ENCODE measurements around the gene RGS12. TPM values are rescaled to one million over a fixed set of nuclear protein-coding genes. Genes with fewer than 3 reads are reported as not detected.

The RGS12 gene
- total RNA-seq, 1 donor from 2014 or later = 116 TPM

- Mint-ChIP-seq H3K27ac (ENCODE audit: unreplicated experiment) (no peak overlapping the region), H3K9me3 (ENCODE audit: unreplicated experiment) (no peaks in the 10 kb centered on the region), H3K4me3 (ENCODE audit: unreplicated experiment) (no peak overlapping the region), H3K36me3 (ENCODE audit: low read depth, unreplicated experiment) (peaks cover 31% of the 10 kb centered on the region), H3K4me1 (ENCODE audit: unreplicated experiment) (peaks cover 44% of the 10 kb centered on the region), H3K27me3 (ENCODE audit: unreplicated experiment) (peaks cover 8% of the 10 kb centered on the region)
- DNase-seq (ENCODE audit: low spot score) = no peak
- TF ChIP-seq CTCF (IDR thresholded peaks at IDR 0.05; ENCODE audit: unreplicated experiment) = no peak
Observed at GRCh38 chr4:3324093-3324815, 31.4 kb downstream of the RGS12 start.

DNA sequence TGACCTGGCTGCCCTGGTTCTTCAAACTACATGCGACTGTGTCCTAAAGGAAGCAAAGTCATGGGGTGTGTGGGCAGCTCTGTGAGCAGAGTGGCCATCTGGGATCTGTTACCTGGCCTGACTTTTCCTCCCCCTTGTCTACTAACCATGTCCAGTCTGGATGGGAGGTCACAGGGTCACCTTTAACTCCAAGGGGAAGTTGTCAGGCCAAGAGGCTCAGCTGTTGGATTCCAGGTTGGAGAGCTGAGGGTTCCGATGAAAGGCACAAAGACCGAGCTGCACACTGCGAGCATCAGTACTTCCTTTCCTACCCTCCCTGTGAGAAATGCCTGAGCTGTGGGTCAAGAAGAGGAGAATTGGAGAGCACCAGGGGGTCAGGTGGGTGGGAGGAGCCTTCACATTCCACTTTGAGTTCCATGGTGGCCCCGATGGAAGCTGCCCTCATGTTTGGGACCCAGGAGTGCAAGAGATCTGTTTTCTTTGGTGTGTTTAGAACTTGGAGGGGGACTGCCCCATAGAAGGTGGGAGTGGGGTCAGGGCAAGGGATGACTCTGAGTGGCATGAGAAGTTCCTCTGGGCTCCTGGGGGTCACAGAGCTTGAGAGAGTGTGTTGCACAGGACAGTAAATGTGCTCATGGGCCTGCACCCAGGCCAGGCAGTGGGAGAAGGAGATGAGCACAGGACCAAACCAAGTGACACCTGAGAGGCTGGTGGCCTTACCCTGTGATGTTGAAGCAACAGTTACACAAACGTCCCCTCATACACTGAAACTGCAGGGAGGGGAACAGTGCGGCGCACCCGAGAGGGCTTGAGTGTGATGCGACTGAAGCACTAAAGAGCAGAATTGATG lies 36.2 kb downstream of the RGS12 start:
- Mint-ChIP-seq H3K36me3 (ENCODE audit: low read depth, unreplicated experiment) (peaks cover 22% of the 10 kb centered on the region), H3K9me3 (ENCODE audit: unreplicated experiment) (no peaks in the 10 kb centered on the region), H3K27ac (ENCODE audit: unreplicated experiment) (no peak overlapping the region), H3K4me1 (ENCODE audit: unreplicated experiment) (peaks cover 33% of the 10 kb centered on the region), H3K4me3 (ENCODE audit: unreplicated experiment) (no peak overlapping the region), H3K27me3 (ENCODE audit: unreplicated experiment) (peaks cover 3% of the 10 kb centered on the region)
- DNase-seq (ENCODE audit: low spot score) = no peak
- TF ChIP-seq CTCF (IDR thresholded peaks at IDR 0.05; ENCODE audit: unreplicated experiment) = no peak

GRCh38 chr4:3329887-3330286 lies 37.1 kb downstream of the RGS12 start:
- H3K36me3 Mint-ChIP-seq (ENCODE audit: low read depth, unreplicated experiment) = peaks cover 15% of the 10 kb centered on the region
- no peak for DNase-seq (ENCODE audit: low spot score)
- H3K4me1 Mint-ChIP-seq (ENCODE audit: unreplicated experiment) = peaks cover 31% of the 10 kb centered on the region
- H3K4me3 Mint-ChIP-seq (ENCODE audit: unreplicated experiment) = no peak overlapping the region
- H3K9me3 Mint-ChIP-seq (ENCODE audit: unreplicated experiment) = no peaks in the 10 kb centered on the region
- no peak overlapping the region for H3K27ac Mint-ChIP-seq (ENCODE audit: unreplicated experiment)
- peaks cover 3% of the 10 kb centered on the region for H3K27me3 Mint-ChIP-seq (ENCODE audit: unreplicated experiment)
- no peak for TF ChIP-seq CTCF (IDR thresholded peaks at IDR 0.05; ENCODE audit: unreplicated experiment)

DNA sequence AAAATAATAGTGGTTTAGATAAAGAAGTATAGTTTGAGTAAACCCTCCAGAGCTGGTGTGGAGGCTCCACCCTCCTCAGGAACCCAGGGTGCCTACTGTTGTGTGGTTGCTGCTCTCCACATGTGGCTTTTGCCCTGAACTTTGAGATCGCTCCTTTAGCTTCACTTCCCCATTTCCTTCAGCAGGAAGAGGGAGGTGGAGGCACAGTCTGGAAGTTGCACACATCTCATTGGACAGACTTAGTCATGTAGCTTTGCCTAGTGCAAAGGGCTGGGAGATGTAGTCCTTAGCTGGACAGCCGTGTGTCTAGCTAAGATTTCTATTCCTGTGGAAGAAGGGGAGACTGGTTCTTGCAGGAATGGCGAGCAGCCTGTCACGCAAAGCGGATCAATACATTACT lies 37.9 kb downstream of the RGS12 start:
- DNase-seq (ENCODE audit: low spot score) = no peak
- no peak for TF ChIP-seq CTCF (IDR thresholded peaks at IDR 0.05; ENCODE audit: unreplicated experiment)
- peaks cover 38% of the 10 kb centered on the region for H3K4me1 Mint-ChIP-seq (ENCODE audit: unreplicated experiment)
- H3K36me3 Mint-ChIP-seq (ENCODE audit: low read depth, unreplicated experiment) = peaks cover 10% of the 10 kb centered on the region
- no peak overlapping the region for H3K4me3 Mint-ChIP-seq (ENCODE audit: unreplicated experiment)
- H3K27ac Mint-ChIP-seq (ENCODE audit: unreplicated experiment) = peak overlapping the region; percentile 48
- no peaks in the 10 kb centered on the region for H3K9me3 Mint-ChIP-seq (ENCODE audit: unreplicated experiment)
- H3K27me3 Mint-ChIP-seq (ENCODE audit: unreplicated experiment) = peaks cover 3% of the 10 kb centered on the region
